Keratinocyte (primary cell): ENCODE data around the gene ENTPD7. TPM values are rescaled to one million over a fixed set of nuclear protein-coding genes. Genes with fewer than 3 reads are reported as not detected.

ENCODE experiments used
- DNase-seq: peaks from one replicate; pipeline ENCODE4 v3.0.0-alpha.2; 2011; ENCODE audit warnings: low read depth, missing footprints, low spot score
- FAIRE-seq: peaks from 2 replicates; lab custom pipeline; 2011; peaks lifted over from hg19 to GRCh38; lab: Jason Lieb, UNC
- H2AFZ ChIP-seq: 2 replicates; pipeline ENCODE4 v1.6.0; 2012; ENCODE audit warnings: low read length, control low read depth, inconsistent platforms; ENCODE audit not compliant: control insufficient read depth
- H3K27ac ChIP-seq: 2 replicates; pipeline ENCODE4 v1.5.1; 2011; ENCODE audit warnings: low read length; ENCODE audit not compliant: control insufficient read depth, insufficient read depth
- H3K27me3 ChIP-seq: 3 replicates; pipeline ENCODE4 v1.6.0; 2011; ENCODE audit warnings: low read length; ENCODE audit not compliant: control insufficient read depth, insufficient read depth; ENCODE audit errors: extremely low read depth
- H3K36me3 ChIP-seq, 2 experiments: 2 replicates in 1 of 2; 3 replicates in 1 of 2; pipeline ENCODE4 v1.5.1; 2011; ENCODE audit warnings: low read length in 2 of 2, mild to moderate bottlenecking in 1 of 2; ENCODE audit not compliant: control insufficient read depth in 2 of 2, insufficient read depth in 2 of 2; ENCODE audit errors: extremely low read depth in 1 of 2
- H3K4me1 ChIP-seq: 3 replicates; pipeline ENCODE4 v1.5.1; 2011; ENCODE audit warnings: low read length; ENCODE audit not compliant: control insufficient read depth, insufficient read depth; ENCODE audit errors: extremely low read depth
- H3K4me2 ChIP-seq: 3 replicates; pipeline ENCODE4 v1.6.0; 2011; ENCODE audit warnings: low read depth, low read length; ENCODE audit not compliant: control insufficient read depth, insufficient read depth; ENCODE audit errors: extremely low read depth
- H3K4me3 ChIP-seq, 3 experiments: fragments of 200-600 bp in 1 of 3; sonication (generic) in 1 of 3; 2 replicates in 2 of 3; 3 replicates in 1 of 3; pipeline ENCODE4 v1.5.1; 2011 to 2016; ENCODE audit warnings: low read length in 3 of 3, mild to moderate bottlenecking in 3 of 3, control low read depth in 2 of 3, inconsistent platforms in 1 of 3, low read depth in 1 of 3, mixed read lengths in 1 of 3, mixed run types in 1 of 3, moderate library complexity in 1 of 3; ENCODE audit not compliant: control insufficient read depth in 2 of 3, insufficient read depth in 2 of 3; ENCODE audit errors: extremely low read depth in 1 of 3
- H3K79me2 ChIP-seq: 2 replicates; pipeline ENCODE4 v1.6.0; 2012; ENCODE audit warnings: low read length; ENCODE audit not compliant: control insufficient read depth, insufficient read depth
- H3K9ac ChIP-seq: 3 replicates; pipeline ENCODE4 v1.6.0; 2011; ENCODE audit warnings: low read length; ENCODE audit not compliant: control insufficient read depth, insufficient read depth; ENCODE audit errors: extremely low read depth
- H3K9me1 ChIP-seq: 3 replicates; pipeline ENCODE4 v1.6.0; 2011; ENCODE audit warnings: low read length; ENCODE audit not compliant: control insufficient read depth, insufficient read depth; ENCODE audit errors: extremely low read depth
- H3K9me3 ChIP-seq: 2 replicates; pipeline ENCODE4 v1.5.1; 2012; ENCODE audit warnings: low read depth, low read length; ENCODE audit not compliant: control insufficient read depth
- H4K20me1 ChIP-seq: 3 replicates; pipeline ENCODE4 v1.6.0; 2011; ENCODE audit warnings: low read length; ENCODE audit not compliant: control insufficient read depth, insufficient read depth; ENCODE audit errors: extremely low read depth
- CTCF ChIP-seq, 3 experiments: IDR thresholded peaks in 1 of 3; conservative IDR thresholded peaks in 1 of 3; optimal IDR thresholded peaks in 1 of 3; 2 replicates in 2 of 3; 3 replicates in 1 of 3; pipeline versions ENCODE3 to v1.5.1; 2011; ENCODE audit warnings: low read length in 3 of 3, mild to moderate bottlenecking in 3 of 3, moderate library complexity in 2 of 3, control low read depth in 1 of 3, inconsistent platforms in 1 of 3; ENCODE audit not compliant: insufficient read depth in 2 of 3; ENCODE audit errors: extremely low read depth in 1 of 3
- EZH2 ChIP-seq: IDR thresholded peaks from one replicate; pipeline ENCODE4 v1.6.1; 2012; ENCODE audit warnings: inconsistent platforms, mild to moderate bottlenecking, low read length, moderate library complexity
- dilution Hi-C: fragments of 300-500 bp; cut with MboI; formaldehyde crosslinking; loops from one replicate; pipeline ENCODE4 v1.7.0; 2020; ENCODE audit warnings: low sequenced_read_pairs; ENCODE audit not compliant: extremely low pct_ligation_motif_present
- polyA plus RNA-seq, 5 experiments: library from polyadenylated mRNA; depleted of rRNA in 3 of 5; stranded (reverse) in 3 of 5; stranded (forward) in 1 of 5; unstranded in 1 of 5; fragments of >200 nt; gene quantifications; 1 replicate in 1 of 5; 2 replicates in 3 of 5; 3 replicates in 1 of 5; pipeline versions ENCODE4 v1.2.1 to v1.2.3, GENCODE V29; 2011 to 2012; ENCODE audit warnings: missing spikeins in 2 of 5, low read depth in 1 of 5, low replicate concordance in 1 of 5

Gene ENTPD7
- polyA plus RNA-seq, 1 donor (not counting 4 experiments of a cell fraction or from before 2014, with no cell fraction given) = 18.1 TPM

GRCh38 chr10:99748823-99749451 is 89.6 kb downstream of the ENTPD7 start:
- no peaks in the 10 kb centered on the region for H3K27me3 ChIP-seq
- no peak overlapping the region for H2AFZ ChIP-seq
- no peak overlapping the region for H3K4me3 ChIP-seq
- no peaks in the 10 kb centered on the region for H3K79me2 ChIP-seq
- TF ChIP-seq CTCF (optimal IDR thresholded peaks at IDR 0.05 in 1 of 3, IDR thresholded peaks at IDR 0.05 in 1 of 3, conservative IDR thresholded peaks at IDR 0.05 in 1 of 3; ENCODE audit: extremely low read depth in 1 of 3, insufficient read depth in 2 of 3, low read length in 3 of 3) (no peak), EZH2 (no peak)
- no peak overlapping the region for H3K4me2 ChIP-seq
- no peaks in the 10 kb centered on the region for H3K9me3 ChIP-seq
- no peaks in the 10 kb centered on the region for H3K9me1 ChIP-seq
- no peak overlapping the region for H3K9ac ChIP-seq
- no peaks in the 10 kb centered on the region for H4K20me1 ChIP-seq
- DNase-seq (no peak), FAIRE-seq (no peak)
- peaks cover 7 to 15% of the 10 kb centered on the region in 2 experiments for H3K36me3 ChIP-seq
- dilution Hi-C loops = no loop called here
- no peak overlapping the region for H3K27ac ChIP-seq
- no peaks in the 10 kb centered on the region for H3K4me1 ChIP-seq

GRCh38 chr10:99750641-99751040 is 91.3 kb downstream of the ENTPD7 start:
- DNase-seq (no peak), FAIRE-seq (no peak)
- peaks cover 5 to 11% of the 10 kb centered on the region in 2 experiments for H3K36me3 ChIP-seq
- no peak overlapping the region for H3K9ac ChIP-seq
- no peaks in the 10 kb centered on the region for H3K9me1 ChIP-seq
- no peak overlapping the region for H3K27ac ChIP-seq
- dilution Hi-C loops = no loop called here
- H3K27me3 ChIP-seq = no peaks in the 10 kb centered on the region
- no peaks in the 10 kb centered on the region for H3K79me2 ChIP-seq
- no peaks in the 10 kb centered on the region for H4K20me1 ChIP-seq
- H2AFZ ChIP-seq = no peak overlapping the region
- TF ChIP-seq EZH2 (no peak), CTCF (optimal IDR thresholded peaks at IDR 0.05 in 1 of 3, IDR thresholded peaks at IDR 0.05 in 1 of 3, conservative IDR thresholded peaks at IDR 0.05 in 1 of 3; ENCODE audit: extremely low read depth in 1 of 3, insufficient read depth in 2 of 3, low read length in 3 of 3) (no peak)
- H3K4me3 ChIP-seq = no peak overlapping the region
- no peaks in the 10 kb centered on the region for H3K9me3 ChIP-seq
- no peaks in the 10 kb centered on the region for H3K4me1 ChIP-seq
- H3K4me2 ChIP-seq = no peak overlapping the region
